Stimulated activated CD4-positive, alpha-beta T cell treated with anti-CD3 and anti-CD28 coated beads, TNF-alpha, amount 100 ng/mL, for 4 hours (primary cell): ENCODE measurements around the gene KRT1.

ENCODE experiments used
- DNase-seq, 3 experiments: peaks; one replicate each; pipeline ENCODE4 v3.0.0-alpha.2; 2020; ENCODE audit warnings: low read depth in 3 of 3

KRT1 gene

GRCh38 chr12:52698651-52699340 is 18.6 kb upstream of the KRT1 start:
- no peak for DNase-seq

- no peak for DNase-seq
Observed at GRCh38 chr12:52697058-52697582, 16.9 kb upstream of the KRT1 start.

GRCh38 chr12:52696588-52696987 is 16.4 kb upstream of the KRT1 start:
- DNase-seq, result no peak

GRCh38 chr12:52695039-52695438 is 14.8 kb upstream of the KRT1 start:
- no peak for DNase-seq

GRCh38 chr12:52694151-52694550 is 13.9 kb upstream of the KRT1 start:
- DNase-seq, result no peak

GRCh38 chr12:52693261-52693660 is 13.1 kb upstream of the KRT1 start:
- no peak for DNase-seq

- DNase-seq, result no peak
Observed at GRCh38 chr12:52692254-52692653, 12.0 kb upstream of the KRT1 start.

- no peak for DNase-seq
Observed at GRCh38 chr12:52691841-52692150, 11.6 kb upstream of the KRT1 start.

- DNase-seq, result peak; percentile 28 to 37 (median 29)
Observed at GRCh38 chr12:52691076-52691840, 11.1 kb upstream of the KRT1 start.

GRCh38 chr12:52690351-52691075 is 10.3 kb upstream of the KRT1 start:
- no peak for DNase-seq

GRCh38 chr12:52689936-52690335 is 9.7 kb upstream of the KRT1 start:
- no peak for DNase-seq

- DNase-seq, result no peak
Observed at GRCh38 chr12:52689239-52689638, 9.0 kb upstream of the KRT1 start.

GRCh38 chr12:52688481-52688880 is 8.3 kb upstream of the KRT1 start:
- DNase-seq, result no peak

- no peak for DNase-seq
Observed at GRCh38 chr12:52687497-52688385, 7.5 kb upstream of the KRT1 start.

- DNase-seq, result no peak
Observed at GRCh38 chr12:52686756-52687487, 6.7 kb upstream of the KRT1 start.

- no peak for DNase-seq
Observed at GRCh38 chr12:52686063-52686462, 5.9 kb upstream of the KRT1 start.

GRCh38 chr12:52685406-52685890 is 5.2 kb upstream of the KRT1 start:
- DNase-seq, result no peak

GRCh38 chr12:52684431-52684830 is 4.2 kb upstream of the KRT1 start:
- no peak for DNase-seq

- DNase-seq, result no peak
Observed at GRCh38 chr12:52683575-52684300, 3.5 kb upstream of the KRT1 start.

- no peak for DNase-seq
Observed at GRCh38 chr12:52682938-52683574, 2.8 kb upstream of the KRT1 start.
